SK-N-SH (cell line): ENCODE measurements around the gene PTMS. TPM values are rescaled to one million over a fixed set of nuclear protein-coding genes. Genes with fewer than 3 reads are reported as not detected.

Experiments used
- CTCF ChIA-PET: fragments of 300-600, 350-600 bp; formaldehyde crosslinking; extraction: SDS; loops from one replicate; lab custom pipeline; 2021; lab: Yijun Ruan, JAX
- POLR2A ChIA-PET: fragments of 350-600 bp; sonication (Branson Sonifier 250); formaldehyde crosslinking; extraction: SDS; loops from one replicate; lab custom pipeline; 2020; ENCODE audit warnings: antibody characterized with exemption, inconsistent platforms; lab: Yijun Ruan, JAX
- DNase-seq: peaks from one replicate; pipeline ENCODE4 v3.0.0; 2012
- H2AFZ ChIP-seq: fragments of 200-600 bp; sonication (generic); 2 replicates; pipeline ENCODE4 v1.8.1; 2016; ENCODE audit warnings: antibody characterized with exemption, mild to moderate bottlenecking, low read depth
- H3F3A ChIP-seq: fragments of 200-600 bp; sonication (generic); replicated peaks from 2 replicates; pipeline ENCODE3; 2016; ENCODE audit warnings: antibody characterized with exemption, mild to moderate bottlenecking; ENCODE audit not compliant: insufficient read depth
- H3K27ac ChIP-seq, 2 experiments: fragments of 200-500 bp in 1 of 2; fragments of 200-600 bp in 1 of 2; sonication (Bioruptor generic) in 1 of 2; sonication (generic), shearing (Covaris generic) in 1 of 2; 2 replicates each; pipeline versions ENCODE4 v1.5.1 to v1.6.1; 2014 to 2016; ENCODE audit warnings: low read depth in 2 of 2, inconsistent platforms in 1 of 2, low read length in 1 of 2, mild to moderate bottlenecking in 1 of 2, mixed read lengths in 1 of 2
- H3K27me3 ChIP-seq: fragments of 200-600 bp; sonication (generic), shearing (Covaris generic); 2 replicates; pipeline ENCODE4 v1.6.1; 2016; ENCODE audit warnings: mixed run types; ENCODE audit not compliant: insufficient read depth
- H3K36me3 ChIP-seq, 2 experiments: fragments of 200-500 bp in 1 of 2; fragments of 200-600 bp in 1 of 2; sonication (Bioruptor generic) in 1 of 2; sonication (generic) in 1 of 2; replicated peaks in 1 of 2; 2 replicates each; pipeline versions ENCODE3 to v1.5.1; 2014 to 2016; ENCODE audit warnings: low read length in 1 of 2, mild to moderate bottlenecking in 1 of 2; ENCODE audit not compliant: insufficient read depth in 2 of 2, control insufficient read depth in 1 of 2
- H3K4me1 ChIP-seq, 2 experiments: fragments of 200-500 bp in 1 of 2; fragments of 200-600 bp in 1 of 2; sonication (Bioruptor generic) in 1 of 2; sonication (generic), shearing (Covaris generic) in 1 of 2; 2 replicates each; pipeline versions ENCODE4 v1.5.1 to v1.6.1; 2014 to 2016; ENCODE audit warnings: low read depth in 1 of 2, low read length in 1 of 2, mixed run types in 1 of 2; ENCODE audit not compliant: insufficient read depth in 2 of 2, control insufficient read depth in 1 of 2
- H3K4me2 ChIP-seq: fragments of 200-600 bp; sonication (generic), shearing (Covaris generic); 2 replicates; pipeline ENCODE4 v1.6.1; 2017; ENCODE audit warnings: mixed run types
- H3K4me3 ChIP-seq, 2 experiments: fragments of 200-500 bp in 1 of 2; fragments of 200-600 bp in 1 of 2; sonication (Bioruptor generic) in 1 of 2; sonication (generic), shearing (Covaris generic) in 1 of 2; 2 replicates each; pipeline versions ENCODE4 v1.5.1 to v1.8.1; 2014 to 2016; ENCODE audit warnings: low read depth in 2 of 2, inconsistent platforms in 1 of 2, low read length in 1 of 2, mild to moderate bottlenecking in 1 of 2, mixed read lengths in 1 of 2, moderate library complexity in 1 of 2
- H3K79me2 ChIP-seq: fragments of 200-600 bp; sonication (generic); 2 replicates; pipeline ENCODE4 v1.8.1; 2017; ENCODE audit warnings: mild to moderate bottlenecking; ENCODE audit not compliant: insufficient read depth
- H3K9ac ChIP-seq: fragments of 200-600 bp; sonication (generic); 2 replicates; pipeline ENCODE4 v1.6.1; 2017; ENCODE audit warnings: mixed run types
- H3K9me2 ChIP-seq: fragments of 200-600 bp; sonication (generic); 2 replicates; pipeline ENCODE4 v1.6.1; 2017; ENCODE audit warnings: mixed run types
- H3K9me3 ChIP-seq: fragments of 200-600 bp; sonication (generic); 2 replicates; pipeline ENCODE4 v1.6.1; 2017; ENCODE audit warnings: mixed run types, mild to moderate bottlenecking, moderate library complexity
- H4K20me1 ChIP-seq: fragments of 200-600 bp; sonication (generic); 2 replicates; pipeline ENCODE4 v1.6.1; 2017; ENCODE audit warnings: mild to moderate bottlenecking, mixed run types; ENCODE audit not compliant: insufficient read depth
- CHD2 ChIP-seq: fragments of 150-350 bp; IDR thresholded peaks from 2 replicates; pipeline ENCODE4 v1.6.1; 2018; ENCODE audit warnings: low read length; ENCODE audit not compliant: partially characterized antibody
- CTCF ChIP-seq: fragments of 200-600 bp; sonication (generic); IDR thresholded peaks from 2 replicates; pipeline ENCODE4 v1.6.1; 2017; ENCODE audit warnings: antibody characterized with exemption, mild to moderate bottlenecking, moderate library complexity
- ELF1 ChIP-seq: IDR thresholded peaks from 2 replicates; pipeline ENCODE4 v1.4.0; 2012
- EP300 ChIP-seq, 2 experiments: IDR thresholded peaks; 2 replicates each; pipeline versions ENCODE4 v1.4.0 to v1.6.1; 2012; ENCODE audit warnings: borderline replicate concordance in 1 of 2, low read depth in 1 of 2, low read length in 1 of 2
- FOXJ3 ChIP-seq: sonication (generic); formaldehyde crosslinking; IDR thresholded peaks from 2 replicates; pipeline ENCODE4 v1.5.1; 2020; ENCODE audit warnings: mild to moderate bottlenecking, missing genetic modification reagents
- FOXM1 ChIP-seq: IDR thresholded peaks from 2 replicates; pipeline ENCODE4 v1.4.0; 2012; ENCODE audit warnings: low read depth, mild to moderate bottlenecking
- GATA2 ChIP-seq: sonication (generic); formaldehyde crosslinking; IDR thresholded peaks from 2 replicates; pipeline ENCODE4 v1.5.0; 2020; ENCODE audit warnings: mild to moderate bottlenecking, missing genetic modification reagents
- IRF3 ChIP-seq: fragments of 150-350 bp; IDR thresholded peaks from 2 replicates; pipeline ENCODE4 v1.6.1; 2016; ENCODE audit warnings: mild to moderate bottlenecking, low read depth, low read length
- JUND ChIP-seq: IDR thresholded peaks from 2 replicates; pipeline ENCODE4 v1.4.0; 2012
- MEF2A ChIP-seq: IDR thresholded peaks from 2 replicates; pipeline ENCODE4 v1.4.0; 2012; ENCODE audit warnings: low read depth, borderline replicate concordance
- MXI1 ChIP-seq: IDR thresholded peaks from 2 replicates; pipeline ENCODE4 v1.6.1; 2012; ENCODE audit warnings: mild to moderate bottlenecking, low read depth, low read length, improper control_type of control experiment
- NRF1 ChIP-seq: IDR thresholded peaks from 2 replicates; pipeline ENCODE4 v1.6.1; 2012; ENCODE audit warnings: low read depth, mild to moderate bottlenecking, low read length
- POLR2AphosphoS5 ChIP-seq: IDR thresholded peaks from 2 replicates; pipeline ENCODE4 v1.6.1; 2012; ENCODE audit warnings: low read depth, low read length
- RAD21 ChIP-seq: IDR thresholded peaks from 2 replicates; pipeline ENCODE4 v1.6.1; 2012; ENCODE audit warnings: mild to moderate bottlenecking, low read length
- RCOR1 ChIP-seq: fragments of 150-350 bp; IDR thresholded peaks from 2 replicates; pipeline ENCODE4 v1.6.1; 2017; ENCODE audit warnings: antibody characterized with exemption, low read length
- RFX5 ChIP-seq: IDR thresholded peaks from 2 replicates; pipeline ENCODE4 v1.6.1; 2012; ENCODE audit warnings: mild to moderate bottlenecking, improper control_type of control experiment, low read length
- RXRA ChIP-seq: IDR thresholded peaks from 2 replicates; pipeline ENCODE4 v1.4.0; 2012; ENCODE audit warnings: low read depth, mild to moderate bottlenecking, borderline replicate concordance
- SIN3A ChIP-seq: IDR thresholded peaks from 2 replicates; pipeline ENCODE4 v1.6.1; 2012; ENCODE audit warnings: low read depth, mild to moderate bottlenecking, low read length, moderate library complexity, borderline replicate concordance
- SMC3 ChIP-seq: IDR thresholded peaks from 2 replicates; pipeline ENCODE4 v1.6.1; 2012; ENCODE audit warnings: low read depth, low read length, improper control_type of control experiment
- TCF12 ChIP-seq: IDR thresholded peaks from 2 replicates; pipeline ENCODE4 v1.4.0; 2012
- YY1 ChIP-seq: IDR thresholded peaks from 2 replicates; pipeline ENCODE4 v1.4.0; 2012; ENCODE audit warnings: low read depth, mild to moderate bottlenecking
- ZBTB33 ChIP-seq: IDR thresholded peaks from 2 replicates; pipeline ENCODE4 v1.4.0; 2012; ENCODE audit warnings: low read depth, borderline replicate concordance
- WGBS: methylation state at CpG from one replicate; pipeline ENCODE4 v1.1.6; 2017; ENCODE audit warnings: low lambda C conversion rate; 5-methylcytosine and 5-hydroxymethylcytosine counted together
- polyA plus RNA-seq, 3 experiments: library from polyadenylated mRNA; depleted of rRNA; stranded (reverse); fragments of >200 nt; gene quantifications; 2 replicates each; pipeline ENCODE4 v1.2.3, GENCODE V29; 2012
- TF ChIP-seq, protein P1 (sequence below): IDR thresholded peaks from 2 replicates; pipeline ENCODE4 v1.4.0; 2012; ENCODE audit warnings: low read depth
- TF ChIP-seq, protein P2 (sequence below): IDR thresholded peaks from 2 replicates; pipeline ENCODE4; 2012
- TF ChIP-seq, protein P3 (sequence below): IDR thresholded peaks from 2 replicates; pipeline ENCODE4 v1.4.0; 2012; ENCODE audit warnings: low read depth, borderline replicate concordance

The PTMS gene
- polyA plus RNA-seq, 1 of the 3 experiments (the other 2 are of a cell fraction), result 661 TPM

- H4K20me1 ChIP-seq, result no peaks in the 10 kb centered on the region
- no peaks in the 10 kb centered on the region for H3K27me3 ChIP-seq
- no peaks in the 10 kb centered on the region for H3K9me3 ChIP-seq
- POLR2A ChIA-PET, result interaction anchor here (0.6 to 3.5 kb wide), 7 partner anchors 11 to 105 kb away, joined by 3 to 31 read pairs (median 4); partner anchors contain the start of genes GPR162, MLF2 and PTMS
- DNase-seq, result peak; percentile 94
- H3K4me3 ChIP-seq, result peak overlapping the region; percentile 10 to 59; a peak in 3 of 4 replicates
- H3K79me2 ChIP-seq, result no peaks in the 10 kb centered on the region
- peaks cover 4 to 5% of the 10 kb centered on the region in 2 experiments for H3K36me3 ChIP-seq
- CTCF ChIA-PET, result interaction anchor here (0.6 to 15.2 kb wide), 34 partner anchors 8 to 216 kb away, joined by 3 to 343 read pairs (median 4); partner anchors contain the start of genes CD4, COPS7A, GPR162 and MLF2
- no peaks in the 10 kb centered on the region for H3K9me2 ChIP-seq
- peak overlapping the region; percentile 58; the same call in 1 of the 2 replicates for H2AFZ ChIP-seq
- peaks cover 7% of the 10 kb centered on the region for H3F3A ChIP-seq
- H3K4me1 ChIP-seq, result peaks cover 0 to 8% of the 10 kb centered on the region in 2 experiments; a peak in 1 of 4 replicates
- H3K27ac ChIP-seq, result peak overlapping the region; percentile 18 to 52; a peak in 3 of 4 replicates
- 17% methylated on average over 28 of the region's 35 CpGs for WGBS
- H3K9ac ChIP-seq, result no peak overlapping the region
- H3K4me2 ChIP-seq, result peak overlapping the region; percentile 79
- TF ChIP-seq NRF1, result peak; percentile 48
- TF ChIP-seq RFX5, result peak; percentile 69; the same call in 1 of the 2 replicates
- TF ChIP-seq EP300 (IDR thresholded peaks at IDR 0.05; ENCODE audit: borderline replicate concordance in 1 of 2, low read depth in 1 of 2, low read length in 1 of 2), result peak in 1 of 2 experiments; percentile 45; a peak in 1 of 4 replicates
- TF ChIP-seq CHD2, result peak; percentile 96
- TF ChIP-seq RAD21, result peak; percentile 99
- peak; percentile 19; the same call in 1 of the 2 replicates for TF ChIP-seq TCF12
- TF ChIP-seq, protein P1, sequence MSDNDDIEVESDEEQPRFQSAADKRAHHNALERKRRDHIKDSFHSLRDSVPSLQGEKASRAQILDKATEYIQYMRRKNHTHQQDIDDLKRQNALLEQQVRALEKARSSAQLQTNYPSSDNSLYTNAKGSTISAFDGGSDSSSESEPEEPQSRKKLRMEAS, result peak; percentile 35; the same call in 1 of the 2 replicates
- no peak for TF ChIP-seq YY1
- no peak for TF ChIP-seq ELF1
- peak; percentile 88 for TF ChIP-seq MXI1
- no peak for TF ChIP-seq IRF3
- TF ChIP-seq RCOR1, result peak; percentile 75; the same call in 1 of the 2 replicates
- TF ChIP-seq JUND, result no peak
- peak; percentile 83; the same call in 1 of the 2 replicates for TF ChIP-seq SIN3A
- TF ChIP-seq RXRA, result no peak
- no peak for TF ChIP-seq MEF2A
- peak; percentile 22; the same call in 1 of the 2 replicates for TF ChIP-seq POLR2AphosphoS5
- no peak for TF ChIP-seq FOXM1
- TF ChIP-seq GATA2 (CRISPR knock-in tag), result no peak
- peak; percentile 98 for TF ChIP-seq SMC3
- TF ChIP-seq, protein P2, sequence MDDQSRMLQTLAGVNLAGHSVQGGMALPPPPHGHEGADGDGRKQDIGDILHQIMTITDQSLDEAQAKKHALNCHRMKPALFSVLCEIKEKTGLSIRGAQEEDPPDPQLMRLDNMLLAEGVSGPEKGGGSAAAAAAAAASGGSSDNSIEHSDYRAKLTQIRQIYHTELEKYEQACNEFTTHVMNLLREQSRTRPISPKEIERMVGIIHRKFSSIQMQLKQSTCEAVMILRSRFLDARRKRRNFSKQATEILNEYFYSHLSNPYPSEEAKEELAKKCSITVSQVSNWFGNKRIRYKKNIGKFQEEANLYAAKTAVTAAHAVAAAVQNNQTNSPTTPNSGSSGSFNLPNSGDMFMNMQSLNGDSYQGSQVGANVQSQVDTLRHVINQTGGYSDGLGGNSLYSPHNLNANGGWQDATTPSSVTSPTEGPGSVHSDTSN, result no peak
- peak; percentile 70; the same call in 1 of the 2 replicates for TF ChIP-seq FOXJ3 (CRISPR knock-in tag)
- TF ChIP-seq CTCF, result peak; percentile 91
- TF ChIP-seq, protein P3, sequence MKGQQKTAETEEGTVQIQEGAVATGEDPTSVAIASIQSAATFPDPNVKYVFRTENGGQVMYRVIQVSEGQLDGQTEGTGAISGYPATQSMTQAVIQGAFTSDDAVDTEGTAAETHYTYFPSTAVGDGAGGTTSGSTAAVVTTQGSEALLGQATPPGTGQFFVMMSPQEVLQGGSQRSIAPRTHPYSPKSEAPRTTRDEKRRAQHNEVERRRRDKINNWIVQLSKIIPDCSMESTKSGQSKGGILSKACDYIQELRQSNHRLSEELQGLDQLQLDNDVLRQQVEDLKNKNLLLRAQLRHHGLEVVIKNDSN, result no peak
- TF ChIP-seq ZBTB33, result no peak
Measured at GRCh38 chr12:6778574-6779550, 12.7 kb downstream of the PTMS start.
